Calu3 (cell line): Measurements from ENCODE around the gene XRCC6. TPM values are rescaled to one million over a fixed set of nuclear protein-coding genes. Genes with fewer than 3 reads are reported as not detected.

Experiments used
- BruUV-seq: library from RNA; stranded (reverse); fragments of 400-500 nt; replicated peaks from 2 replicates; lab custom pipeline; 2021; lab: Mats Ljungman, UMichigan
- CTCF ChIA-PET: fragments of 300-600 bp; sonication (Branson Sonifier 250); formaldehyde crosslinking; loops from one replicate; lab custom pipeline; 2022; ENCODE audit warnings: antibody characterized with exemption; lab: Charles Lee
- DNase-seq: peaks from one replicate; pipeline ENCODE4 v3.0.0; 2022
- H3K27ac Mint-ChIP-seq: one replicate; pipeline ENCODE4 v1.8.0; 2022; ENCODE audit warnings: mixed read lengths; ENCODE audit not compliant: unreplicated experiment
- H3K27me3 Mint-ChIP-seq: one replicate; pipeline ENCODE4 v1.8.0; 2022; ENCODE audit warnings: mixed read lengths; ENCODE audit not compliant: unreplicated experiment
- H3K36me3 Mint-ChIP-seq: one replicate; pipeline ENCODE4 v1.8.0; 2022; ENCODE audit warnings: mild to moderate bottlenecking, moderate library complexity, mixed read lengths; ENCODE audit not compliant: insufficient read depth, unreplicated experiment
- H3K4me1 Mint-ChIP-seq: one replicate; pipeline ENCODE4 v1.8.0; 2022; ENCODE audit warnings: mild to moderate bottlenecking, low read depth, mixed read lengths; ENCODE audit not compliant: unreplicated experiment
- H3K4me3 Mint-ChIP-seq: one replicate; pipeline ENCODE4 v1.8.0; 2022; ENCODE audit warnings: mild to moderate bottlenecking, low read depth, moderate library complexity, mixed read lengths; ENCODE audit not compliant: unreplicated experiment
- H3K9me3 Mint-ChIP-seq: one replicate; pipeline ENCODE4 v1.8.0; 2022; ENCODE audit warnings: low read depth, mixed read lengths; ENCODE audit not compliant: unreplicated experiment
- intact Hi-C: fragments of 100-400 bp; cut with micrococcal nuclease; formaldehyde crosslinking; loops from one replicate; pipeline ENCODE4 v1.10.0; 2022; ENCODE audit not compliant: unreplicated experiment
- total RNA-seq: library from RNA; stranded (reverse); gene quantifications from 2 replicates; pipeline ENCODE4 v1.2.3, GENCODE V29; 2022
- TF ChIP-seq, protein P1 (sequence below): fragments of 200-600 bp; IDR thresholded peaks from one replicate; pipeline ENCODE4 v1.8.0; 2022; ENCODE audit warnings: antibody characterized with exemption; ENCODE audit not compliant: unreplicated experiment

XRCC6 gene
- total RNA-seq, 1 experiment from 2014 or later: 401 TPM

DNA sequence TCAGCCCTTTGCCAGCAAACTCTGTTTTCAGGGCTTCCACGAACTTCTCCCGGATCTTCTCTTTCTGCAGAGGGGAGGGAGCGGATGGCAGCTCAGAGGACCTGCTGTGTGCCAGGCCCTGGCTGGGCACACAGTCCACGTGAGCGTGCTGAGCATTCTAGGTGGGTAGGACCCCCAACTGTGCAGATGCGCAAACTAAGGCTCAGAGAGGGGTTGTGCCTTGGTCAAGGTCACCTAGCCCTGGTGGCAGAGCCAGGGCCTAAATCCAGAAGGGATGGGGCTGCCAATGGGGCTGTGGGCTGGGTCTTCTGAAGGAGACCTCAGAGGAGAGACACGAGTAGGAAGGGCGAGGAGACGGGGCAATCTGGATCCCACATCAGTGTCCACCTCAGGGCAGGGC, 42.3 kb upstream of the XRCC6 start:
- no peaks in the 10 kb centered on the region for H3K4me1 Mint-ChIP-seq
- CTCF ChIA-PET: interaction anchor here (2.8 kb wide), 1 partner anchor 19 kb away, joined by 16 read pairs; no protein-coding TSS in a partner anchor
- BruUV-seq: no TSS peak

DNA sequence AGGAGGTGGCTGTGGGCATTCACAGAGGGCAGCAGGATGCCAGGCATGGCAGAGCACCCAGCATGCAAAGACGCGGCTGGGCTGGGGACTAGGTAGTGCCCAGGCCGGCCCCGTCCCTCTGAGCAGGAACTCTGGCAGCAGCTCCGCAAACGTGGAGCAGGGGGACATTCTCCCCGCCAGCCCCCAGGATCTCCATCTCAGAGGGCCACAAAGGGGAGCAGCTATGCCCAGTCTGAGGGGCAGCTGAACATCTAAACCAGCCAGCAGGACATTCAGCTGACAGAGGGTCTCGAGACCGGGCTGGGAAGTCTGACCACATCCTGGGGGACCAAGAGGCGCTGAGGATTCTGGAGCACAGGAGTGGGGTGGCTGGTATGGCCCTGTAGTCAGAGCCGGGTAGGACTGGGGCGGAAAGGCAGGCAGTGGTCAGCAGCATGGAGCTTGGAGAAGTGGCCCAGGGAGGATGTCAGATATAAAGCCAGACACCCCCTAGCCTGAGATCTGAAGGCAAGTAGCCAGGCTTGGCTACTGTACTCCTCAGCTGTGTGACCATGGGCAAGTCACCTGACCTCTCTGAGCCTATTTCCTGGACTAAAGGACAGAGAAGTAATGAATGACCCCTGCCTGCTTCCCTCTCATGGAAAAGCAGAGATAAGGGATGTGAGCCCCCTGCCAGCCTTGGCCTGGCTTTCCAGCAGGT, 41.6 kb upstream of the XRCC6 start:
- peaks cover 2% of the 10 kb centered on the region for H3K4me1 Mint-ChIP-seq
- TF ChIP-seq, protein P1, sequence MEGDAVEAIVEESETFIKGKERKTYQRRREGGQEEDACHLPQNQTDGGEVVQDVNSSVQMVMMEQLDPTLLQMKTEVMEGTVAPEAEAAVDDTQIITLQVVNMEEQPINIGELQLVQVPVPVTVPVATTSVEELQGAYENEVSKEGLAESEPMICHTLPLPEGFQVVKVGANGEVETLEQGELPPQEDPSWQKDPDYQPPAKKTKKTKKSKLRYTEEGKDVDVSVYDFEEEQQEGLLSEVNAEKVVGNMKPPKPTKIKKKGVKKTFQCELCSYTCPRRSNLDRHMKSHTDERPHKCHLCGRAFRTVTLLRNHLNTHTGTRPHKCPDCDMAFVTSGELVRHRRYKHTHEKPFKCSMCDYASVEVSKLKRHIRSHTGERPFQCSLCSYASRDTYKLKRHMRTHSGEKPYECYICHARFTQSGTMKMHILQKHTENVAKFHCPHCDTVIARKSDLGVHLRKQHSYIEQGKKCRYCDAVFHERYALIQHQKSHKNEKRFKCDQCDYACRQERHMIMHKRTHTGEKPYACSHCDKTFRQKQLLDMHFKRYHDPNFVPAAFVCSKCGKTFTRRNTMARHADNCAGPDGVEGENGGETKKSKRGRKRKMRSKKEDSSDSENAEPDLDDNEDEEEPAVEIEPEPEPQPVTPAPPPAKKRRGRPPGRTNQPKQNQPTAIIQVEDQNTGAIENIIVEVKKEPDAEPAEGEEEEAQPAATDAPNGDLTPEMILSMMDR: no peak
- no peak overlapping the region for H3K27ac Mint-ChIP-seq
- H3K9me3 Mint-ChIP-seq: no peaks in the 10 kb centered on the region
- CTCF ChIA-PET: no interaction called here
- intact Hi-C loops: no loop called here
- H3K4me3 Mint-ChIP-seq: no peak overlapping the region
- no TSS peak for BruUV-seq
- no peak for DNase-seq
- H3K36me3 Mint-ChIP-seq: peaks cover 10% of the 10 kb centered on the region
- H3K27me3 Mint-ChIP-seq: peaks cover 16% of the 10 kb centered on the region

More for the DNA sequence above, 42.3 kb upstream of the XRCC6 start:
- intact Hi-C loops: no loop called here
- Mint-ChIP-seq H3K27me3 (peaks cover 16% of the 10 kb centered on the region), H3K27ac (no peak overlapping the region), H3K9me3 (no peaks in the 10 kb centered on the region), H3K4me3 (no peak overlapping the region), H3K36me3 (peaks cover 10% of the 10 kb centered on the region)
- DNase-seq: no peak
- TF ChIP-seq, protein P1: no peak

GRCh38 chr22:41579997-41580355, 41.1 kb upstream of the XRCC6 start:
- CTCF ChIA-PET: no interaction called here
- Mint-ChIP-seq H3K4me1 (peaks cover 7% of the 10 kb centered on the region), H3K36me3 (peaks cover 10% of the 10 kb centered on the region), H3K4me3 (no peak overlapping the region), H3K27ac (no peak overlapping the region), H3K27me3 (peaks cover 16% of the 10 kb centered on the region), H3K9me3 (no peaks in the 10 kb centered on the region)
- TF ChIP-seq, protein P1: no peak
- BruUV-seq: no TSS peak
- no peak for DNase-seq
- intact Hi-C loops: no loop called here

- intact Hi-C loops: no loop called here
- TF ChIP-seq, protein P1: no peak
- no peaks in the 10 kb centered on the region for H3K9me3 Mint-ChIP-seq
- H3K4me3 Mint-ChIP-seq: no peak overlapping the region
- CTCF ChIA-PET: interaction anchor here (0.6 kb wide), 1 partner anchor 29 kb away, joined by 4 read pairs; no protein-coding TSS in a partner anchor
- DNase-seq: no peak
- peaks cover 16% of the 10 kb centered on the region for H3K27me3 Mint-ChIP-seq
- peaks cover 9% of the 10 kb centered on the region for H3K4me1 Mint-ChIP-seq
- no peak overlapping the region for H3K27ac Mint-ChIP-seq
- no TSS peak for BruUV-seq
- peaks cover 14% of the 10 kb centered on the region for H3K36me3 Mint-ChIP-seq
Measured at GRCh38 chr22:41582694-41583093, 38.4 kb upstream of the XRCC6 start.
